Measurements from ENCODE around the gene PPP1R7.

Gene PPP1R7

GRCh38 chr2:241110607-241111439 is 39.4 kb upstream of the PPP1R7 start:
- H3K36me3 ChIP-seq: peaks cover 9% of the 10 kb centered on the region
- H3K9me3 ChIP-seq: no peaks in the 10 kb centered on the region
- no peak overlapping the region for H3K4me3 ChIP-seq (ENCODE audit: low read depth in 1 of 2, low read length in 1 of 2)
- no peak for TF ChIP-seq CTCF (IDR thresholded peaks at IDR 0.05)
- no peaks in the 10 kb centered on the region for H3K27me3 ChIP-seq
- no peak overlapping the region for H3K27ac ChIP-seq
- H3K4me1 ChIP-seq (ENCODE audit: control insufficient read depth in 1 of 2, insufficient read depth in 1 of 2, low read depth in 1 of 2, low read length in 1 of 2): no peaks in the 10 kb centered on the region

GRCh38 chr2:241111440-241111805 is 38.8 kb upstream of the PPP1R7 start:
- no peak for TF ChIP-seq CTCF (IDR thresholded peaks at IDR 0.05)
- Histone ChIP-seq H3K27ac (no peak overlapping the region), H3K9me3 (no peaks in the 10 kb centered on the region), H3K27me3 (no peaks in the 10 kb centered on the region), H3K4me3 (ENCODE audit: low read depth in 1 of 2, low read length in 1 of 2) (no peak overlapping the region), H3K36me3 (peaks cover 9% of the 10 kb centered on the region), H3K4me1 (ENCODE audit: control insufficient read depth in 1 of 2, insufficient read depth in 1 of 2, low read depth in 1 of 2, low read length in 1 of 2) (no peaks in the 10 kb centered on the region)

GRCh38 chr2:241112046-241112445 is 38.2 kb upstream of the PPP1R7 start:
- no peaks in the 10 kb centered on the region for H3K4me1 ChIP-seq (ENCODE audit: control insufficient read depth in 1 of 2, insufficient read depth in 1 of 2, low read depth in 1 of 2, low read length in 1 of 2)
- H3K27me3 ChIP-seq: no peaks in the 10 kb centered on the region
- H3K27ac ChIP-seq: no peak overlapping the region
- TF ChIP-seq CTCF (IDR thresholded peaks at IDR 0.05): no peak
- peaks cover 9% of the 10 kb centered on the region for H3K36me3 ChIP-seq
- H3K4me3 ChIP-seq (ENCODE audit: low read depth in 1 of 2, low read length in 1 of 2): no peak overlapping the region
- H3K9me3 ChIP-seq: no peaks in the 10 kb centered on the region

- no peak overlapping the region for H3K27ac ChIP-seq
Measured at GRCh38 chr2:241112592-241112991, 37.7 kb upstream of the PPP1R7 start.

GRCh38 chr2:241114836-241115235 is 35.4 kb upstream of the PPP1R7 start:
- no peak overlapping the region for H3K27ac ChIP-seq
- TF ChIP-seq CTCF (IDR thresholded peaks at IDR 0.05): no peak
- H3K36me3 ChIP-seq: peaks cover 9% of the 10 kb centered on the region
- no peaks in the 10 kb centered on the region for H3K27me3 ChIP-seq
- H3K4me3 ChIP-seq (ENCODE audit: low read depth in 1 of 2, low read length in 1 of 2): no peak overlapping the region
- no peaks in the 10 kb centered on the region for H3K4me1 ChIP-seq (ENCODE audit: control insufficient read depth in 1 of 2, insufficient read depth in 1 of 2, low read depth in 1 of 2, low read length in 1 of 2)
- H3K9me3 ChIP-seq: no peaks in the 10 kb centered on the region

More at GRCh38 chr2:241112592-241112991, 37.7 kb upstream of the PPP1R7 start:
- Histone ChIP-seq H3K9me3 (no peaks in the 10 kb centered on the region), H3K27me3 (no peaks in the 10 kb centered on the region), H3K4me1 (ENCODE audit: control insufficient read depth in 1 of 2, insufficient read depth in 1 of 2, low read depth in 1 of 2, low read length in 1 of 2) (no peaks in the 10 kb centered on the region), H3K4me3 (ENCODE audit: low read depth in 1 of 2, low read length in 1 of 2) (no peak overlapping the region), H3K36me3 (peaks cover 9% of the 10 kb centered on the region)
- TF ChIP-seq CTCF (IDR thresholded peaks at IDR 0.05): no peak

Data from neutrophil (primary cell).